SK-N-MC (cell line): ENCODE measurements around the gene HYAL2.

Experiments used
- EZH2 ChIP-seq: fragments of 200-600 bp; sonication (generic); IDR thresholded peaks from one replicate; pipeline ENCODE4 v1.6.1; 2017; ENCODE audit warnings: antibody characterized with exemption
- POLR2AphosphoS5 ChIP-seq: IDR thresholded peaks from 2 replicates; pipeline ENCODE4 v1.6.1; 2012; ENCODE audit warnings: mild to moderate bottlenecking, low read depth, low read length, borderline replicate concordance

DNA sequence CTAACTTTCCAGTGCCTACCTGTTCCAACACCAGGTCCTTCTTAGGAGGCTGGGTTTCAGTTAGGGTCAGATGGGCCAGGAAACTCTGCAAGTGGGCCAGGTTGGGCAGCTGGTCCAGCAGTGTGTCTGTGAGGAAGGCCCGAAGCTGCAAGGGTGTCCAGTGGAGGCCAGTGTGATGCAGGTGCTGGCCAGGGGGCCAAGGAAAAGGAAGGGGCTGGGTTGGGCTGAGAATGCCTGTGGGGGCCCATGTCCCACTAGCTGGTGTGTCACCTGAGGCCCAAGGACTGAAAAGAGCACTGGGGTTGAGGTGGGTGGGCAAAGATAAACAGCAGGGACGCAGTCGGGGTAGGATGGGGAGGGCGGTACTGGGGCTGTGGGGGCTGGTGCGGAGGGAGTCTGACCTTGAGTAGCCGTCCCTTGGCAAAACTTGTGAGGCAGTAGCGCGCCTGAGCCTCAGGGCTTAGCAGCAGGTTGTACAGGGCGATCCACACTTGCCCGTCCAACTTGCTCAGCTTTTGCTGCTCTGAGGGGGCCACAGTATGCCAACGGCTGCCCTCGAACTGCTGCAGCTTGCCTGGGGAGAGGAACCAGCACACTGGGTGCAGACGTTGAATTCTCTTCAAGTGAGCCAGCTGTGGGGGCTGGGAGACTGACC is 19.6 kb upstream of the HYAL2 start:
- no peak for TF ChIP-seq EZH2
- no peak for TF ChIP-seq POLR2AphosphoS5
